LHCN-M2 (cell line): Measurements from ENCODE around the gene ZCCHC2. TPM values are rescaled to one million over a fixed set of nuclear protein-coding genes. Genes with fewer than 3 reads are reported as not detected.

Experiments used
- DNase-seq: peaks from one replicate; pipeline ENCODE4 v3.0.0-alpha.2; 2012; ENCODE audit warnings: low read depth
- total RNA-seq: library from RNA; depleted of rRNA; stranded (reverse); fragments of >200 nt; gene quantifications from 2 replicates; pipeline ENCODE4 v1.2.3, GENCODE V29; 2014; rRNA removed

Gene ZCCHC2
- total RNA-seq, 1 experiment from 2014 or later, result 2.5 TPM

DNA sequence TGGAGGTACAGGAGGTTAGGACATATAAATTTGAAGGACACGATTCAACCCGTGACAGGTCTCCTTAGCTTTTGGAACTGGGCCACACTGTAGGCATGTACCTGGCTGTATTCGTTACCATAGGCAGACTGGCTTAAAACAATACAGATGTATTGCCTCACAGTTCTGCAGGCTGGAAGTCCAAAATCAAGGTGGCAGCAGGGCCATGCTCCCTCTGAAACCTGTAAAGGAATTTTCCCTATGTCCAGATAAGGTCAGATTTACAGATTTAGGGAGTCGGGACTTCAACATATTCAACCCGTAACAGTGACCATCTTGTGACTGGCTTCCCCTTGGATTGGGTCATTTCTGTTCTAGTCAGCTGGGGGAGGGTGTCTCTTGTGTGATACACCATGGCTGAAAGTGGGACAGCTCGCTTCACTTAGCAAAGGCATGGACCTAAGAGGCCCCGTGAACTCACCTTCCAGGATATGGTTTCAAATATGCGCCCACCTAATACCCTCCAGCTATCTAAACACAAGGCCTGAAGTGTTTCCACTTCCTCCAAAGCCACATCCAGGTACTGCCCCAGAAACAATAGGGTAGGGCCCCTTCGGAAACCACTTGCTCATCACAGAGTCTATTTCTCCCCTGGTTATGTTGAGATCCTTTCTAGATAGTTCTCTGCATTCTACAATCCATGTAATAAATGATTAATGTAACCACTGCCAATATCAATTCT is 85.0 kb downstream of the ZCCHC2 start:
- DNase-seq, result no peak

DNA sequence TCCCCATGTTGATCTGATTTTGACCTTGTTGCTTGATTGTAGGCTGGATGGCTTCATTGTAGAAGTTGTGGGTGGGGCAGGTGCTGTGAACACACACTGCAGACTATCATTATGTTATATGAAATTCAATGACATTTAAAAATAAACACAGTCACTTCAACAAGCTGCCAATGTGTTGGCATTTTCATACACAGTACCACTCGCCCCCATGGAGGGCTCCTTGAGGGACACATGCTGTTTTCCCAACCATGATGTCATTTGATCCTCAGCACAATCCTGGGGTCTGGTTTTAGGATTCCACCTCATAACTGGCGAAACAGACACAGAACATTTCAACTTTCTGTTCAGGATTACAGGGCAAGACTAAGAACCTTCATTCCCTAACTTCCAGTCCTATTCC is 86.9 kb downstream of the ZCCHC2 start:
- no peak for DNase-seq

- DNase-seq, result no peak
These were observed 87.5 kb downstream of the ZCCHC2 start for GRCh38 chr18:62610351-62610700.

DNA sequence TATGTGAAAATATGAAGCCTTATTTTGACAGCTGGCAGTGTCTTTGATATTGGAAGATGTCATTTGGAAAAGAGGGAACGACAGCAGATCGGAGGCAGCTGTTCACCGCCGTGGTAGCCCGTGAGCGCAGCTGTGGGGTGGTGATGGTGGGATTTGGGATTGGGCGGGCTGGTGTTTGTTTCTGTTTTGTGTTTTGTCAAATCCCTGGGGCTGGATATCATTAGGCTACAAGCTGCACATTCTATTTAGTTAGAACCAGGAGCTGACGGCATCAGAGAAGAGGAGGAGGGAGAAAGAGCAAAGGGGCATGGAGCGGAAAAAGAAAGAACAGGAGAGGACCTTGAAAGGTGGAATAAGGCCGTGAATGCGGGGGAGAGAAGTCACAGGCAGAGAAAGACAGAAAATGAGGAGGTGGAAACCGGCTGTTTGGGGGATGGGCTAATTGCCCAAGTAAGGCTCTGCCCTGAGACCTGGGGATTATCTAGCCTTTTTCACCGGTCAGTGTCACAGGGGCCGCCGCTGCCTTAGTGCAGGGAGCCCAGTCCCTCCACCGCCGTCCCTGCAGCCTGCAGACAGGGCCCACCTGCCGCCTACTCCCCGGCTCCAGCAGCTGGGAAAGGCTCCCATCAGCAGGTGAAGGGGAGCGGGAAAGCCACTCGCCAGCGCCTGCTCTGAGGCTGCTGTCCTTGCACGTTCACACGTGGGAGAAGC is 88.0 kb downstream of the ZCCHC2 start:
- DNase-seq, result peak; percentile 31

GRCh38 chr18:62611453-62612288 is 88.8 kb downstream of the ZCCHC2 start:
- DNase-seq, result no peak

DNA sequence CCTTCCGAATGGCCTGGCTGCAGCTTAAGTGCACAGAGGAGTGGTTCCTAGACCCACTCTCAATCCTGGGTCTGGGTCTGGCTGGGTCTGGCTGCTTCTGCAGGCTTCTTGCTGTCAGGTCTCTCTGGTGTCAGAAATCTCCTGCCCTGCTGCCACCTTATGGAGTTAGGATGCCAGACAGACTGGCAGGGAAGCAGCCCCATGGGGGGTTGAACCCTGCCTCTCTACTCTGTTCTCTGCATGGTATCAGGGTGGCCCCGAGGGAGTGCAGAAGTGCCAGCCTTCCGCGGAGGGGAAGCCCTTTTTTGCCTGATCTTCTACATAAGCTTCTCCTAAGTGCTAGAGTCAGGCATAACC is 89.4 kb downstream of the ZCCHC2 start:
- DNase-seq, result no peak

DNA sequence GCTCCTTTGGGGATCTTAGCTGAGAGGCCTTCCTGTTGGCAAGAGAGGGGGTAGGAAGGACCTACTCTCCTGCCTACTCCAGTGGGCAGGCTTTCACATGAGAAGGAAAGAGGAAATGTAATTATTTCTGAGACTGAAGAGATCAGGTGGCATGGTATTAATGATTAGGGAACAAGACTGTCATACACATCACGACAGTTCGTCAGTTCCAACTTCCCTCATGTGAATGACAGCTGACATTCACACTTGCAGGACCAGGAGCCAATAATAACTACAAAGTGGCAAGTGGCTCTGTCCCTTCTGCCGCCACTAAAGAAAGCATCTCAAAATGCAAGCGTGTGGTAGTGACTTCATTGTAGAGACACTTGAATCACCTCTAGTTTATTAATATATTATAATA is 90.0 kb downstream of the ZCCHC2 start:
- no peak for DNase-seq

DNA sequence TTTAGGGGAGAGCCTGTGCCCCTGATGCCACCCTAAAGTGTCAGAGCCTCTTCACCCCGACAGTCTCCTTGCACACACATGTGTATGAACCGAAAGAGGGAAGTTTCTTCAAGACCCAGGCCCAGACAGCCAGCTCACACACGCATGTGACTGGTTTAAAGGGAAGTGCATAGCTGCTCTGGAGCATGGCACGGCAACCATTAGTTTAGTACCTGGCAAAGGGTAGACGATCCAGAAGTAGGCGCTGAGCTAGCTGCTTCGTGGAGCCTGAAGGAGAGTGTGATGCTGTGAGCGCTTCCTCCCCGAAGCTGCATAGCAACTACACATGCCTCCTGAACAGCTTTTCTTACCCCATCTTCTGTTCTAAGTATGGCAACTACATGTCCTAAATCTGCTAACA is 91.7 kb downstream of the ZCCHC2 start:
- no peak for DNase-seq

GRCh38 chr18:62616331-62616805 is 93.5 kb downstream of the ZCCHC2 start:
- DNase-seq, result no peak

GRCh38 chr18:62617793-62618591 is 95.2 kb downstream of the ZCCHC2 start:
- no peak for DNase-seq

DNA sequence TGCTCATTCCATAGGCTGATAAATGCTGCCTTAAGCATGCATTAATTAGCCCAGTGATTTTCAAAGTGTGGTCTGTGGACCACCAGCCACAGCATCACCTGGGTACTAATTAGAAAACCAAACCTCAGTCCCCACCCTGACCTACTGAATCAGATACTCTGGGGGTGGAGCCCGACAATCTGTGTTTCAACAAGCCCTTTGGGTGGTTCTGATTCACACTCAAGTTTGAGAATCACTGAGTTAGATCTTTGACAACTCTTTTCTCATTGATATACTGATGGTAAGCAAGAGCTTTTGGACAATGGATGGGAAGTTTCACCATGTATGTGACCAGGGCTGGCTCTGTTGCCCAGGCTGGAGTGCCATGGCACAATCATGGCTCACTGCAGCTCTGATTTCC is 95.9 kb downstream of the ZCCHC2 start:
- DNase-seq, result no peak

DNA sequence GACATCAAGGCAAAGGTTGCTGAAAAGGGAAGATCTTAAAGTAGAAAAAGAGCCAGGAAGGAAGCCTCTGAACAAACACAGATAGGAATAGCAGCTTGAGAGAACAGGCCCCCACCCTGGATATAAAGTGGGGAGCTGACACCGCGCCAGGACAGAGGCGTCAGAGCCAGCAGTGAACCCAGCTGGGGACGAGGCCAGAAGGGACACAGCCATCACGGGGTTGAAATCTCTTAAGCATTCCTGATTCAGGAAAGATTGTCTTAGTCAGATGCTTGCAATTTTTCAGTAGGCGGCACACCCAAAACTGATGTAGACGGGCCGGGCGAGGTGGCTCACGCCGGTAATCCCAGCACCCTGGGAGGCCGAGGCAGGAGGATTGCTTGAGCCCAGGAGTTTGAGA is 98.7 kb downstream of the ZCCHC2 start:
- no peak for DNase-seq

- no peak for DNase-seq
These were observed 102.2 kb downstream of the ZCCHC2 start for GRCh38 chr18:62625019-62625418.

Other genes starting within 250 kb of the ZCCHC2 start
- 0.06 TPM in 2 replicates for gene TNFRSF11A, start 197.7 kb upstream of the ZCCHC2 start, total RNA-seq
- 8.5 and 9.6 TPM in 2 replicates for gene PHLPP1, start 192.5 kb downstream of the ZCCHC2 start, total RNA-seq